D721Med (cell line): ENCODE results near the gene LUZP2.

Experiments
- DNase-seq: peaks from one replicate; pipeline ENCODE4 v3.0.0; 2011; ENCODE audit warnings: low spot score; ENCODE audit not compliant: insufficient read length
- FAIRE-seq: peaks from 2 replicates; lab custom pipeline; 2011; peaks lifted over from hg19 to GRCh38; lab: Jason Lieb, UNC
- TF ChIP-seq, protein P1 (sequence below): IDR thresholded peaks from 2 replicates; pipeline ENCODE4 v1.5.1; 2012; ENCODE audit warnings: mild to moderate bottlenecking, control low read depth; ENCODE audit not compliant: insufficient read depth; ENCODE audit errors: missing control alignments

LUZP2 gene

DNA sequence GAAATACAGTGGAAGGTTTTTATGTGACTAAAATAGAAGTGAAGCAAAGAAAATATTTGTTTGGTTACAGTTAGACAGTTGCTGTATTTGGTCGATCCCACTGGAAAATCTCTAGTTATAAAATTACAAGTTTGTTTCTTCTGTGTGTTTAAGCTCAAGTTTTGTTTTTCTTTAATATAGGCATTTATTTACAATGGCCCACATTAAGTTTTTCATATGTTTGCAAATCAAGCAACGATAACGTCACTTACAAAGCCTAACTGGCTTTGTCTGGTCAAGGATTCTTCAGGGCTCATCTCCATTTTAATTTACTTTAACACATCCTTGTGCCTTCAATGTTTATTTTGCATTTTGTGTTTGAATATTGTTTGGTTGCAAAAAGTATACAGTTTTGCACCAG lies 270.6 kb downstream of the LUZP2 start:
- FAIRE-seq: no peak
- no peak for DNase-seq
- TF ChIP-seq, protein P1, sequence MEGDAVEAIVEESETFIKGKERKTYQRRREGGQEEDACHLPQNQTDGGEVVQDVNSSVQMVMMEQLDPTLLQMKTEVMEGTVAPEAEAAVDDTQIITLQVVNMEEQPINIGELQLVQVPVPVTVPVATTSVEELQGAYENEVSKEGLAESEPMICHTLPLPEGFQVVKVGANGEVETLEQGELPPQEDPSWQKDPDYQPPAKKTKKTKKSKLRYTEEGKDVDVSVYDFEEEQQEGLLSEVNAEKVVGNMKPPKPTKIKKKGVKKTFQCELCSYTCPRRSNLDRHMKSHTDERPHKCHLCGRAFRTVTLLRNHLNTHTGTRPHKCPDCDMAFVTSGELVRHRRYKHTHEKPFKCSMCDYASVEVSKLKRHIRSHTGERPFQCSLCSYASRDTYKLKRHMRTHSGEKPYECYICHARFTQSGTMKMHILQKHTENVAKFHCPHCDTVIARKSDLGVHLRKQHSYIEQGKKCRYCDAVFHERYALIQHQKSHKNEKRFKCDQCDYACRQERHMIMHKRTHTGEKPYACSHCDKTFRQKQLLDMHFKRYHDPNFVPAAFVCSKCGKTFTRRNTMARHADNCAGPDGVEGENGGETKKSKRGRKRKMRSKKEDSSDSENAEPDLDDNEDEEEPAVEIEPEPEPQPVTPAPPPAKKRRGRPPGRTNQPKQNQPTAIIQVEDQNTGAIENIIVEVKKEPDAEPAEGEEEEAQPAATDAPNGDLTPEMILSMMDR: no peak

DNA sequence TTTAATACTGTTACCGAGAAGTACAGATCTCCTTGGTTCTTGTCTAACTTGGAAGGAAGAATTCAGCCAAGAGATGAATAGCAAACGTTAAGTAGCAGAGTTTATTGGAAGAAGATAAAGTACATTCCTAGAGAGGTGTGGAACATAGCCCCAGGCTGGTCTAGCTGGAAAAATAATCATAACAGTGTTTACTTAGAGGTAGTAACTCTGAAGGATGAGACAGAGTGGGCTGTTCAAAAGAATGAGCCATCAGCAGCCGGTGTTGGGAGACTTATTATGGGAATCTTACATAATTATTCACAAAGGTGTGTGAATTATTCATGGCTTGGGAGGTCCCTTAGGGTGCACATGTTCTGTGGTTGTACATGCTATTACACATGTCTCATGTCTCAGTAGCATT lies 276.5 kb downstream of the LUZP2 start:
- DNase-seq (no peak), FAIRE-seq (no peak)
- TF ChIP-seq, protein P1: no peak

DNA sequence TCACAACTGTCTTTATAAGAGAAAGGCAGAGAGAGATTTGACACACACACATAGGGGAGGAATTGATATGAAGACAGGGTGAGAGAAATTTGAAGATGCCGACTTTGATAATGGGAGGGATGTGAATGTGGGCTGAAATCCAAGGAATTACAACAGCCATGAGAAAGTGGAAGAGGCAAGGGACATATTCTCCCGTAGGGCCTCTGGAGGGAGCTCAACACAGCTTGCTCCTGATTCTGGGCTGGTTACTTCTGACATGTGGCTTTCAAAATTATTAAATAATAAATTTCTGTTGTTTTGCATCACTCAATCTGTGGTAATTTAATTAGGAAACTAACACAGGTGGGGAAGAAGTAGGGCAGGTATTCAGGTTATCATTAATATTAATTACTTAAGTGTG lies 282.9 kb downstream of the LUZP2 start:
- no peak for DNase-seq
- FAIRE-seq: no peak
- TF ChIP-seq, protein P1: no peak

DNA sequence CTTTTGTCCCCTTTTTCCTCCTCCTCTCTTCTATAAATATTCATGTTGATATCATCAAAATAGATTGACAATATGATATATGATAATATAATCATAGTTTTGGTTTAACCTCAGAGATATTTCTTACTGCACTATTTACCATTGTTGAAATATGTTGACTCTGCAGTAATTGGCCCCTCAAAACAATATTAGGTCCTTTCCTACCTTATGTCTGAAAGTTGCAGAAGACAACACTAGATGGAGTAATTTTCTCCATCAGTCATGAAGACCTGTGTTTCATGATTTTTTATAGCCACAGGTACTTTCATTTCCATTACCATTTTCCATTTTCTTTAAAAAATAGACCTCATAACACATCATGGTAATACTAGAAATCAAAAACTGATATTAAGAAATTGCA lies 284.4 kb downstream of the LUZP2 start:
- DNase-seq (no peak), FAIRE-seq (no peak)
- TF ChIP-seq, protein P1: no peak

DNA sequence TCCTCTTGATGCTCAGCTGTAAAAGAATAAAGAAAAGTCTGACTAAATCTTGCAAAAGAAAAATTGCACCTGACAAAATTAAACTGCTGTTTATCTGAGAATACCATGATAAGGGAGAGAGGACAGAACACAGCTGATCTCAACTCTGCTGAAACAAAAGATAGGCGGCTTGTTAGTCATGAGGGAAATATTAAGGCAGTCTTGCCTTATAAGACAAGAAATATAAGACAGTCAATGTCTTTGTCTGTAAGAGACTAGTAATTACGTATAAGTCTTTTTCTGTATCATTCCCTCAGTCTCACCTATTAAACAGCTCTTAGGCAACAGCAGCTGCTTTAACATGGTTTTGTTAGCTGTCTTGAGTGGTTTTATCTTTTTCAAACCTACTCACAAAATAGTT lies 296.6 kb downstream of the LUZP2 start:
- FAIRE-seq: no peak
- DNase-seq: no peak
- TF ChIP-seq, protein P1: no peak

DNA sequence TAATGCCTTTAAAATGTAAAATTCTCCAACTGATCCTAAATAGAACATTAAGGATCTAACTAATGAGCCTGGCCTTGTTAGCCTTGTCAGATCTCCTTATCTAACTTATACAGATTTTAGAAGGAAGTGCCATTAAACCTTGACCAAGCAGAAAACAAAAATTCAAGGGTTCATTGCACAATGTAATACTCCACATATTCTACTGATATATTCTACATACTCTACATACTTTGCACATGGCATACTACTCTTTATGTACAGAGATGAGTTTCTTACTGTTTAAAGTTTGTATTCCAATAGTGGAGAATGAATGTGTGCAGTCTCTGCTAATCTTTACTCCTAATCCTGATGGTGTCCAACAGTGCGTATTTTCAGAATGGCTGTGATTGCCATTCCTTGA lies 297.2 kb downstream of the LUZP2 start:
- TF ChIP-seq, protein P1: no peak
- no peak for DNase-seq
- FAIRE-seq: no peak

DNA sequence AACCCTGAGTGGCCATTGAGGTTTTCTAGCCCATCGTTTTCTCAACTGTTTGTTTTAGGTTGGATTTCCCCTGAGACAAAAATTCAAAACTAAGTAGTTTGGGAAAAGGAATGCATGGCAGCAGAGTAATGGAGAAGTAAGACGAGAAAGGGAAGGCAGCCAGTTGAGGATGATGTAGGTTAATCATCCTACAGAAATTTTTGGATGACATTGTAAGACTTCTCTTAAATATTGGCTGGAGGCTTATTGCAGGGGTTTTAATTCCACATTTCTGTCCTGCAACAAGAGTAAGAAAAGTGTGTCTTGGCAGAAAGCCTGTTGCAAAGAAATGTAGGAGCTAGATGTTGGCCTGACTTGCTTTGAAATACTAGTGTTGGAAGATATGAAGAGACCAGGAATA lies 308.8 kb downstream of the LUZP2 start:
- TF ChIP-seq, protein P1: no peak
- no peak for DNase-seq
- FAIRE-seq: no peak
